Effector memory CD8-positive, alpha-beta T cell (primary cell): ENCODE results near the gene SPDYE2.
"Not testable (repeated sequence)": the region's sequence is repeated elsewhere in the genome, so short reads cannot be mapped to it uniquely, and the experiment has no call there.

Experiments
- ATAC-seq: fragments of 150-1000 bp; cut with Tn5 transposase; replicated peaks from 2 replicates; pipeline ENCODE4 v1.10.0; 2021; ENCODE audit warnings: mild to moderate bottlenecking, moderate library complexity
- DNase-seq, 3 experiments: peaks; one replicate each; pipeline ENCODE4 v3.0.0; 2021
- H3K27ac Mint-ChIP-seq, 2 donors: one replicate each; pipeline ENCODE4 v1.8.0; 2022; ENCODE audit warnings: mild to moderate bottlenecking in 2 of 2, mixed read lengths in 2 of 2, moderate library complexity in 2 of 2
- H3K27me3 Mint-ChIP-seq, 2 donors: one replicate each; pipeline ENCODE4 v1.8.0; 2022; ENCODE audit warnings: mixed read lengths in 2 of 2
- H3K36me3 Mint-ChIP-seq: one replicate; pipeline ENCODE4 v1.8.0; 2022; ENCODE audit warnings: mild to moderate bottlenecking, moderate library complexity, mixed read lengths; ENCODE audit not compliant: insufficient read depth
- H3K4me1 Mint-ChIP-seq, 2 donors: one replicate each; pipeline ENCODE4 v1.8.0; 2022; ENCODE audit warnings: low read depth in 2 of 2, mixed read lengths in 2 of 2
- H3K4me3 Mint-ChIP-seq, 2 donors: one replicate each; pipeline ENCODE4 v1.8.0; 2022; ENCODE audit warnings: mild to moderate bottlenecking in 2 of 2, mixed read lengths in 2 of 2, moderate library complexity in 2 of 2
- H3K9me3 Mint-ChIP-seq, 2 donors: one replicate each; pipeline ENCODE4 v1.8.0; 2022; ENCODE audit warnings: mixed read lengths in 2 of 2

The SPDYE2 gene

DNA sequence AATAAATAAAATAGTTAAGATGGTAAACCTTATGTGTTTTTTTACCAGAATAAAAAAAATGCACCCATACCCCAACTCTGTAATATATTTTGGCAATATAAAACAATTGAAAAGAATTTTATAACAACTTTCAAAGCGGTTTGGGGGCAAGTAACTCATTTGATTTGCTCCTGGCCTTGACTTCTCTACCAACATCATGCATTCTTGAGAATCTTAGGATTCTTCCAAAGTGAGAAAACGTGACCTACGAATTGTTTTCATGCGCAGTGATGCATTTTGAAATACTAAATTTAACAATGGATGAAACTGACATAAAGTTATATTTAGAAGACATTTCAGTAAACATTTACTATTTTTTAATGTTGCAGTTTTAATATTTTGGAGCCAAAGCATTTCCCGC is 30.2 kb upstream of the SPDYE2 start:
- H3K36me3 Mint-ChIP-seq, H3K9me3 Mint-ChIP-seq, H3K27me3 Mint-ChIP-seq, H3K27ac Mint-ChIP-seq, ATAC-seq, H3K4me3 Mint-ChIP-seq, DNase-seq, H3K4me1 Mint-ChIP-seq: not testable (repeated sequence)

DNA sequence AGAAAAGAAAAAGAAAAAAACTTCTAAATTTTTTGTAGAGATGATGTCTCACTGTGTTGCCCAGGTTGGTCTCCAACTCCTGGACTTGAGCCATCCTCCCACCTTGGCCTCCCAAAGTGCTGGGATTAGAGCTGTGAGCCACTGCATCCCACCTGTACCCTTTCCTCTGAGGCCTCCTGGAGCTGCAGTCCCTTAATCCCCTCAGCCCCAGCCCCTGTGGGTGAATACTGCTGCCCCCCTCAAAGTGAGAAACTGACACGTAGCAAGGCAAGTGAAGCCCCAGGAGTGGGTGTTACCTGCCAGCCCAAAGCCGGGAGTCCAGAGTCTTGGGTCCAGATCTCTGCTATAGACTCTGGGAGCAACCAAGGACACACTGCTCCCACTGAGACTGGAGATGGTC is 26.2 kb upstream of the SPDYE2 start:
- H3K4me1 Mint-ChIP-seq, H3K27ac Mint-ChIP-seq, H3K9me3 Mint-ChIP-seq, ATAC-seq, DNase-seq, H3K27me3 Mint-ChIP-seq, H3K4me3 Mint-ChIP-seq, H3K36me3 Mint-ChIP-seq: not testable (repeated sequence)

DNA sequence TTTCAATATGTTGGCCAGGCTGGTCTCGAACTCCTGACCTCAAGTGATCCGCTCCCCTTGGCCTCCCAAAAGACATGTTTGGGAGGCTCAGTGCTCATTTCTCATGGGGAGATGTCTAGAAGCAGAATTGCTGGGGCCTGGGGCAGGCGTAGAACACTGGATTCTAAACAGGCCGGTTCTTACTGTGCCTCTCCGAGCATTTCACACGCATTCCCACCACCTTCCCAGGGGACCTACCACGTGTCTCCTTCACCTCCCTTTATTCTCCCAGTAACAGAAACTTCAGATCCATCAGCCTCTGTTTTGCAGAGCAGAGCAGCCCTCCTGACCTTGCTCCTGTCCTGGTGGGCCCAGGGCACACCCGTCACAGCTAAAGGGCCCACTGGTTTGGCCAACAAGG is 23.8 kb upstream of the SPDYE2 start:
- DNase-seq, H3K9me3 Mint-ChIP-seq, H3K27me3 Mint-ChIP-seq, H3K36me3 Mint-ChIP-seq, ATAC-seq, H3K27ac Mint-ChIP-seq, H3K4me3 Mint-ChIP-seq, H3K4me1 Mint-ChIP-seq: not testable (repeated sequence)

DNA sequence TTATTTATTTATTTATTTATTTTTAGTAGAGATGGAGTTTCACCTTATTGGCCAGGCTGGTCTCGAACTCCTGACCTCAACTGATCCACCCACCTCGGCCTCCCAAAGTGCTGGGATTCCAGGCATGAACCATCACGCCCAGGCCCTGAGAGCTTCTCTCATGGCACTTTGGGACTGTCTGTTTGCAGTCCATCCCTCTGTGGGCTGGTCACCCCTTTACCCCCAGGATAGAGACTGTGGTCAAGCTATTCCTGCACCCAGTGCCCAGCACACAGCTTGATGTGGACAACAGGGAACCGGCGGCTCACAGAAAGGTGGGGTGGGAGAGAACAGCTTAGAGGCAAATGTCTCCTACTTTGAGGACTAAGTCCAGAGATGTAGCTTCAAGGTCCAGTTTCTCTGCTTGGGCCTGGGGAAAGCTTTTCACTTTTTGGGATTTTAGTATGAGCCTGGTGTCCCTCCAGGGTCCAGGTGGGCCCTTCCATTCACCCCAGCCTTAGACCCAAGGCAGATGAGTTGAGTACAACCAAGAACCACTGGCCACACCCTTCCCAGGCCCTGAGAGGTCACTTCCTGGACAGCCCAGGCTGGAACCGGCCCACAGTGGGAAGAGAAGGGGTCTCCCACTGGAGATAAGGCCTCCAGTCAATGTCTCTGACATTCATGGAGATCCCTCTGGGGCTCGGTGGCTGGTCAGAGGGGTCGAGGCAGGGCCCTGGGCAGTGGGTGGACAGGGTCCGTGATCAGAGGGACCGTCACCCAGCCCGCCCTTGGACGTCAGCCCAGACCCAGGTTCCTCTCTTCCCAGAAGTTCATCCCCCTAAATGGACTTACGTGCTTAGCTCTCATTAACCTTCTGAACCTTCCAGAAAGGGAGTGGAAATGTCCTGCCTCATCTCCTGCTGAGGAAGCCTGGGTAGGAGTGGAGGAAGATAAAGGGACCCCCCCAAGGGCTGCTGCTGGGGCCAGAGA is 22.9 kb upstream of the SPDYE2 start:
- DNase-seq, H3K36me3 Mint-ChIP-seq, ATAC-seq, H3K9me3 Mint-ChIP-seq, H3K4me3 Mint-ChIP-seq, H3K27me3 Mint-ChIP-seq, H3K4me1 Mint-ChIP-seq, H3K27ac Mint-ChIP-seq: not testable (repeated sequence)

DNA sequence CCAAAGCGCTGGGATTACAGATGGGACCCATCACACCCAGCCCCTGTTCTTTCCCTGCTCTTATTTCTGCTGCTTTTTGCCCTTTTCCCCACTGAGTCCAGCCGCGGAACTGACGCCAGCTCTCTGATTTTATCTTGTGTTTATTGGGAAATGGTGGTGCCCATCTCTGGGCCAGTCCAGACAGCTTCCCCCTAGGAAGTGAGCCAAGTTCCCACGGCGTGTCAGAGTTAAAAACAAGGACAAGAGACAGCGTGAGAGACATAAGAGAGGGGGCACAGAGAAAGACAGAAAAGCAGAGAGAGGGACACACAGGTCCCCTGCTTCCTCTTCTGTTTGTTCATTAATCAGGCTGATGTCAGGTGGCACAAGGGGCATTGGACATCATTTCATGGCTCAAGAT is 19.4 kb upstream of the SPDYE2 start:
- H3K4me1 Mint-ChIP-seq, H3K27ac Mint-ChIP-seq, ATAC-seq: not testable (repeated sequence)

DNA sequence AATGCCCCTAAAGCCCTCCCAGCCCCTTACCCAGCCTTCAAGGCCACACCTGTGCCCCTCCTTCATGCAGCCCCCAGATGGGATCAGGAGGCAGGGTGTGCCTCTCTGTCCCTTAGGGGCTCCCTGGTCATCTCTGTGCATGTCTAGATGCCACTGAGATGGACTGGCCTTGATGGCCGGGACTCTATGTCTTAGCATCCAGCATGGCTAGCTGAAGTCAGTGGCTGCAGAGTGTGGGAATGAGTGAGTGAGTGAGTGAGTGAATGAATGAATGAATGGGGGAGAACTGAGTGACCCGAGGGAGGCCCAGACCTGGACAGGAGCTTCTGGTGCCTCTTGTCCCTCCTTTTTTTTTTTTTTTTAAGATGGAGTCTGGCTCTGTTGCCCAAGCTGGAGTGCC is 18.9 kb upstream of the SPDYE2 start:
- not testable (repeated sequence) for H3K27ac Mint-ChIP-seq, H3K36me3 Mint-ChIP-seq, H3K27me3 Mint-ChIP-seq, H3K9me3 Mint-ChIP-seq, H3K4me1 Mint-ChIP-seq, H3K4me3 Mint-ChIP-seq, DNase-seq, ATAC-seq

More for the DNA sequence above, 19.4 kb upstream of the SPDYE2 start:
- not testable (repeated sequence) for H3K4me3 Mint-ChIP-seq, H3K9me3 Mint-ChIP-seq, H3K27me3 Mint-ChIP-seq, H3K36me3 Mint-ChIP-seq, DNase-seq

DNA sequence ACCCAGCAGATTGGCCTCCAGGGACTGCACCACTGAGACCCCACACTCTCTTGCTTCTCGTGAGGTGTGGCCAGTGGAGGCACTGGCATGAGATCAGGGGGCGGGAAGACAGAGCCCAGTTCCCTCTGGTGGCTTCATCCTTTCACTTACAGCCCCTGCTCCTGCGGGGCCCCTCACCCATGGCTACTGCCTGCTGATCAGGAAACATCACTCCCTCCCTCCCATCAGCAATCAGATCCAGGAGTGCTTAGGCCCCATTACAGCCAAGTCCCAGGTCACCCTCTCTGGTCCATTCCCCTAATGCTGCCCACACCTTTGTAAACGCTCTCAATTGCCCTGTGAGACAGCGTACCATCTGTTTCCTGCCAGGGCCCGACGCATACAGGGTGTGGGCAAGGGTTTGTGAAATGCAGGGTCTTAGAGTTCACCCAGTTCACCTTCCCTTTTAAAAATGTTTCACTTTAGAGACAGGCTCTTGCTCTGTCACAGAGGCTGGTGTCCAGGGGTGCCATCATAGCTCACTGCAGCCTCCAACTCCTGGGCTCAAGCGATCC is 15.9 kb upstream of the SPDYE2 start:
- not testable (repeated sequence) for DNase-seq, H3K4me3 Mint-ChIP-seq, H3K4me1 Mint-ChIP-seq, H3K27me3 Mint-ChIP-seq, ATAC-seq, H3K9me3 Mint-ChIP-seq, H3K36me3 Mint-ChIP-seq, H3K27ac Mint-ChIP-seq

DNA sequence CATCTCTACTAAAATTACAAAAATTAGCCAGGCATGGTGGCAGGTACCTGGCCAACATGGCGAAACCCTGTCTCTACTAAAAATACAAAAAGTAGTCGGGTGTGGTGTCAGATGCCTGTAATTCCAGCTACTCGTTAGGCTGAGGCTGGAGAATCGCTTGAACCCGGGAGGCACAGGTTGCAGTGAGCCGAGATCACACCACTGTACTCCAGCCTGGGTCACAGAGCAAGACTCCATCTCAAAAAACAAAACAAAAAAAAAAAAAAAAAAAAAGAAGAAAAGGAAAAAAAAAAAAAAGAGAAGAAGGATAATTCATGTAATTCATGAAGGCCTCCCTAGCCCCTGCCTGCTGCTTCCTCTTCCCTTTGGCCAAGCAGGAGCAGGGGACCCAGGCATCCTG is 10.4 kb upstream of the SPDYE2 start:
- H3K27me3 Mint-ChIP-seq, H3K36me3 Mint-ChIP-seq, H3K9me3 Mint-ChIP-seq, ATAC-seq, H3K4me1 Mint-ChIP-seq, H3K4me3 Mint-ChIP-seq, H3K27ac Mint-ChIP-seq, DNase-seq: not testable (repeated sequence)

DNA sequence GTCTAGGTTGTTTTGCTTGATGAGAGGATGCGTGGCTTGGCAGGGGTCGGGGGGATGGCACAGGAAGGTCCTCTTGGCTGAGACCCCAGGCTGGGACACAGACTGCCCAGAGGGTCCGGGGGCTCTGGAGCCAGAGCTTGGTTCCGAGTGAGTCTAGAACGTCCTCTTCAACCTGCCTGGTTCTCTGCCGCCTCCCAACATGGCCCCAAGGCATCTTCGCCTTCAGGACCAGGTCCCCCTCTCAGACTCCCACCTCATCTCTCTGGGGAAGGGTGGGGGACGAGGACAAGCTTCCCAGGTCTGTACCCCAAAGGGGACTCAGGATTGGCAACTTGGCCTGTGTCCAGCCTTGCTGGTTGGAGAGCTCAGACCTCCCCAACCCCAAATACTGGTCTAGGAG is 8.9 kb upstream of the SPDYE2 start:
- not testable (repeated sequence) for ATAC-seq, H3K9me3 Mint-ChIP-seq, DNase-seq, H3K27me3 Mint-ChIP-seq, H3K36me3 Mint-ChIP-seq, H3K4me1 Mint-ChIP-seq, H3K27ac Mint-ChIP-seq, H3K4me3 Mint-ChIP-seq

DNA sequence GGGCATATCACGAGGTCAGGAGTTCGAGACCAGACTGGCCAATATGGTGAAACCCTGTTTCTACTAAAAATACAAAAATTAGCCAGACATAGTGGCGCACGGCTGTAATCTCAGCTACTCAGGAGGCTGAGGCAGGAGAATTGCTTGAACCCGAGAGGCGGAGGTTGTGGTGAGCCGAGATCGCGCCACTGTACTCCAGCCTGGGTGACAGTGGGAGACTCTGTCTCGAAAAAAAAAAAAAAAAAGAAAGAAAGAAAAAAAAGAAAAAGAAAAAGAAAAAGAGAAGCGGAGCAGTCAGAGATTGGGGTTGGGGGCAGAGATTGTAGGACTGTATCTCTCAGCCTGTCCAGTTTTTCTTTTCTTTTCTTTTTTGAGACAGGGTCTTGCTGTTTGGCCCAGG is 8.3 kb upstream of the SPDYE2 start:
- DNase-seq, ATAC-seq, H3K27ac Mint-ChIP-seq, H3K27me3 Mint-ChIP-seq, H3K4me3 Mint-ChIP-seq, H3K36me3 Mint-ChIP-seq, H3K9me3 Mint-ChIP-seq, H3K4me1 Mint-ChIP-seq: not testable (repeated sequence)

DNA sequence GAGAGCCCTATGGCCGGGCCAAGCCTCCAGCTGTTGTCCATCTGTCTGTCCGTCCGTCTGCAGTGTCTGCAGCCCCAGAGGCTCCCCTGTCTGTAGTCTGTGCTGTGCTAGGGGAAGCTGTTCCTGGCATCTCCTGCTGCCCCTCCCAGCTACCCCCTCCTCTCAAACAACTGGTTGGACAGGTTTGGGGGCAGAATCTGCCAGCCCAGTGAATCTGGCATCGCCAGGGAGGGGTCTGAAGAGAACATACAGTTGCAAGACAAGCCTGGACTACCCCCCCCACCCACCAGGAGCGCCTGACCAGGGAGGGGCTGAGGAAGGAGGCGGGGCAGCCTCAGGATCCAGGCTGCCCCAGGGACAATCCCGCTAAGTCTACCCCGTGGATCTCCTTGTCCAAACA is 7.4 kb upstream of the SPDYE2 start, which contains the start of gene UPK3BL2:
UPK3BL2 (minus strand) TSS at position 101 of the 400 bp plus-strand sequence; CDS start at position 41, 60 bp downstream.
- not testable (repeated sequence) for H3K36me3 Mint-ChIP-seq, ATAC-seq, H3K27ac Mint-ChIP-seq

DNA sequence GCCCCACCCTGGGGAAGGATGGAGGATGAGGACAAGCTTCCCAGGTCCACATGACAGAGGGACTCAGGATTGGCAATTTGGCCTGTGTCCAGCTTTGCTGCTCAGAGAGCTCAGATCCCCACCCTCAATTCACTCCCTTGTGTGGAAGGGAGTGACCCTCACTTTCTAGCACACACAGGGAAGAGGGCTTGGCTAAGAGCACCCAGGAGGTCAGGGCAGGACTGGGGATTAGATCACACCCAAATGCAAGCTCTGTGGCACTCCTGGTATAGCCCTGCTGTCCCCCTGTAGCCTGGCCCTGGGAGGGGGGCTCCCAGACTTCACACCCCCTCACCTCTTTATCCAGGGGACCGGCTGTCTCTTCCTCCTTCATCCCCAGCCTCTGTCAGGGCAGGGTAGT is 6.7 kb upstream of the SPDYE2 start:
- not testable (repeated sequence) for DNase-seq, H3K27me3 Mint-ChIP-seq, H3K27ac Mint-ChIP-seq, H3K4me3 Mint-ChIP-seq, ATAC-seq, H3K9me3 Mint-ChIP-seq, H3K4me1 Mint-ChIP-seq, H3K36me3 Mint-ChIP-seq

More for the DNA sequence above, 7.4 kb upstream of the SPDYE2 start, which contains the start of gene UPK3BL2:
- H3K9me3 Mint-ChIP-seq, DNase-seq, H3K4me1 Mint-ChIP-seq, H3K27me3 Mint-ChIP-seq, H3K4me3 Mint-ChIP-seq: not testable (repeated sequence)

DNA sequence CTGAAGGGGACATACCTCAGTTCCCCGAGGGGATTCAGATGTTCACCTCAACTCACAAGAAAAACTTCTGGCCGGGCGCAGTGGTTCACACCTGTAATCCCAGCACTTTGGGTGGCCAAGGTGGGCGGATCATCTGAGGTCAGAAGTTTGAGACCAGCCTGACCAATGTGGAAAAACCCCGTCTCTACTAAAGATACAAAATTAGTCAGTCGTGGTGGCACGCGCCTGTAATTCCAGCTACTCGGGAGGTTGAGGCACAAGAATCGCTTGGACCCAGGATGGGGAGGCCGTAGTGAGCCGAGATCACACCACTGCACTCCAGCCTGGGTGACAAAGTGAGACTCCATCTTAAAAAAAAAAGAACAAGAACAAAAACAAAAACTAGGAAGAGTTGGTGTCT is 5.7 kb upstream of the SPDYE2 start:
- H3K27me3 Mint-ChIP-seq: not testable (repeated sequence)

DNA sequence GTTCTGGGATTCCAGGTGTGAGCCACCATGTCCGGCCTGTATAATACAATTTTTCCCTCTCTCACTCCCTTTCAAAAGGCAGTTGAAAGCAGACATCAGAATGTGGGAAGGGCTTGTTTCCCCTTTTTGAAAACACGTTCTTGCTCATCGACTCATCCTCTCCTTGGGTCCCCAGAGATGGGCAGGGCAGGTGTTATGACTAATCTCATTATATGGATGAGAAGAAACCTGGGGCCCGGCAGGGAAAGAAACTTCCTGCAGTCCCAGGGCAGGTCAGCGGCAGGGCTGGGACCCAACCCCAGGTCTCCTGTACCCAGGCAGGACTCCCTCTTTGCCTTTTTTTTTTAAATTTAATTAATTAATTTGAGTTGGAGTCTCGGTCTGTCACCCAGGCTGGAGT is 4.7 kb upstream of the SPDYE2 start:
- DNase-seq, ATAC-seq, H3K9me3 Mint-ChIP-seq, H3K27ac Mint-ChIP-seq, H3K36me3 Mint-ChIP-seq, H3K4me1 Mint-ChIP-seq, H3K4me3 Mint-ChIP-seq, H3K27me3 Mint-ChIP-seq: not testable (repeated sequence)

More for the DNA sequence above, 5.7 kb upstream of the SPDYE2 start:
- H3K36me3 Mint-ChIP-seq, ATAC-seq, H3K4me3 Mint-ChIP-seq, DNase-seq, H3K27ac Mint-ChIP-seq, H3K4me1 Mint-ChIP-seq, H3K9me3 Mint-ChIP-seq: not testable (repeated sequence)
